Measurements from ENCODE around the gene PARP11.

The PARP11 gene

DNA sequence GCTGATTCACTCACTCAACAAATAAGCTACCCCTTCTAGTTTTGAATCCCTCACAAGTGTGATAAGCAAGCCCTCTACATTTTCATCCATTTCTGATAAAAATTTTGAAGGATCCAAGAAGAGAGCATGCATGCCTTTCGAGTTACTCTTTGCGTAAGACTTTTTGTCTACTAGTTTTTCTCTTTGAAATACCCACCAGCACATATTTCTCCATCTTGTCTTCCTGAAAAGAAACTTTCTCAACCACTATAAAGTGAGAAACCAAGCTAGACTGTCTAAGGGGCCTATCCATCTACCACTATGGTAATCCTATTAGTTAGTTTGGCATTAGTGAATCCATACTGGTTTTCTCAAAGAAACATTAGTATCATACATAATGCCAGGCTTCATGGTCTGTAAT lies 56.9 kb downstream of the PARP11 start:
- no peak for DNase-seq

DNA sequence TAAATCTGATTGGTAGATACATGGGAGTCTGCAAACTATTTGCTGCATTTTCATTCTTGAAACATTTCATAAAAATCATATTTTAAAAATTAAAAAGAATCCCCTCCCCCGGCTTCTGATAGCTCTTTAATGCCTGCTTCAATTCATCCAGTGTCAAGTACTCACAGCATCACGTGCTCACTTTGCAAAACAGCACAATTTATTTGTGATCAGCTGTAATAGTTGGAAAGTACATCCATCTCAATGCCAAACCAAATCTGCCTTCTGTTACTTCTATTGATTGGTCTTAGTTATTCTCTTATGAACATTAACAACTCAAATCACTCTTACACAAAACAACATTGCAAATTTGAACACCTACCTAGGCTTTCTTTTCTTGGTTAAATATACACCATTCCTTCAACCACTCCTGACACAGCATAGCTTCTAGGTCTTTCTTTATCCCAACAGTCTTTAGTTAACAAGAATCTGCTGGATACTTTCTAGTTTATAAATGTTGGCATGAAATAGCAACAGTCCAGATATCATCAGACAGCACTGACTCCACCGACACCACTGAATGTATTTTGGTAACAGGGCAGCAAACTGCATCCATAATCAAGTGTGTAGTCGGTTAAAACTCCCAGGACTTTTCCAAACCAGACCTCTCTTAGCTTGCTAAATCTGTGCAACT lies 58.0 kb downstream of the PARP11 start:
- DNase-seq: no peak

DNA sequence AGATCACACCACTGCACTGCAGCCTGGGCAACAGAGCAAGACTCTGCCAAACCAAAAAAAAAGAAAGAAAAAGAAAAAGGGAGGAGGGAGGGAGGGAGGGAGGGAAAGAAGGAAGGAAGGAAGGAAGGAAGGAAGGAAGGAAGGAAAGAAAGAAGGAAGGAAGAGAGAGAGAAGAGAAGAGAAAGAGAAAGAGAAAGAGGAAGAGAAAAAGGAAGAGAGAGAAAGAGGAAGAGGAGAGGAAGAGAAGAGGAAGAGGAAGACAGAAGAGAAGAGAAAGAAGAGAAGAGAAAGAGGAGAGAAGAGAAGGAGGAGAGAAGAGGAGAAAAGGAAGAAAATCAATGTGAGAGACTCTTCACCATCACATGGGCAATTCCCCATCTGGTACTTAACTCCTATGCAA lies 62.7 kb downstream of the PARP11 start:
- DNase-seq: no peak

DNA sequence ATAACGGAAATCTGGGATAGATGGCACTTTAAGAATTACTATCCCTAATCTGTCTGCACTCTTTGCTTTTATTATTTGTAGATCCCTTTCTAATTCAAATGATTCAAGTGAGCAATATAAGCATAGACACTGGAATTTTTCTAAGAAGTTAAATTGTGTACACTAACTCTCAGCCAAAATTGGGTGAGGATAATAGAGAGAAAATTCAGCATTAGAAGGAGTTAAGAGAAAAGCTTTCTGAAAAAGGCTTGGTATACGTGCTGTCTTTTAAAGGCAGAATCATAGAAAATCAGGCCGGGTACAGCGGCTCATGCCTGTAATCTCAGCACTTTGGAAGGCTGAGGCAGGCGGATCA lies 63.2 kb downstream of the PARP11 start:
- no peak for DNase-seq

DNA sequence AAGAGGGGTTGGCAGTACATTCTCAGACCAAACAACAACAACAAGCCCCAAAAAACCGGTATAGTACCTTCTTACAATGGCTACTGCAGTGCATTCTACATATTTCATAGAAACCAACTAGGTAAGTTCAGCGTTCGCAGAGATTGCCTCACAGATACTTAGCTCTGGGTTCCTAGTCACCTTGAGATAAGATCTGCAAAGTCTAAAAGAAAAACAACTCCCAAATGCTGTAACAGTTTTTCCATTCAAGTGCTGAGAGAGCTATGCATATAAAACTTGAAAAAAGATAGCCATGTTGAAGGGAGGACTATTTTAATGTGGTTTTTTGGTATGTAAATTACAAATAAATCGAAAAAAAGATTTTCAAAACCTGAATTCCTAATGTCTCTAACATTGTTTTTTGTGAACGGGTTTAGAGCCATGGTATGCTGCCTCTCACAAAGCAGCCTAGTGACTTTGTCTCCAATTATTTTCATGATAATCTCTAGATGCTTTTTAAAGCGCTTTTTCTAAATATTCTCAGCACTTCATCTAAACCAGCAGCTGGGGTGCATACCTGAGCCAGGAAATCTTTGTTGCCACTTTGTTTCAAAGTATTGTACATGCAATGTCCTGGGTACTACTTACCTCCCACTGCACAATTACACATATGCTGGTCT lies 63.7 kb downstream of the PARP11 start:
- no peak for DNase-seq

DNA sequence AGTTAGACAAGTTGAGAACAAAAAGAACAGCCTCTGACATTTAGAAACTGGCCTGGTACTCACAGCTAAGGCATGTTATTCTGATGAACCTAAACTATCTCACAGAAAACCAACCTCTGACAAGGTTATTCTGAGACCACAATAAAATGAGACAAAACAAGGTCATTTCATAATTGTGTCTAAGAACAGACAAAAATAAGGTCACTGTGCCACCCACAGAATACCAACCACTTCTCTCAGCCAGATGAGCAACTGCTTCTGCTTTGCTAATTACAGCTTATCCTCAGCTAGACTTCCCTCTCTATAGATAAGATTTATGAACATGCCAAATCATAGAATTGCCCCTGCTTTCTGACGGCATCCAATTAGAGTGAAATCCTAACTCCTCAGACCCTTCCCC lies 68.1 kb downstream of the PARP11 start:
- peak; percentile 57 for DNase-seq

DNA sequence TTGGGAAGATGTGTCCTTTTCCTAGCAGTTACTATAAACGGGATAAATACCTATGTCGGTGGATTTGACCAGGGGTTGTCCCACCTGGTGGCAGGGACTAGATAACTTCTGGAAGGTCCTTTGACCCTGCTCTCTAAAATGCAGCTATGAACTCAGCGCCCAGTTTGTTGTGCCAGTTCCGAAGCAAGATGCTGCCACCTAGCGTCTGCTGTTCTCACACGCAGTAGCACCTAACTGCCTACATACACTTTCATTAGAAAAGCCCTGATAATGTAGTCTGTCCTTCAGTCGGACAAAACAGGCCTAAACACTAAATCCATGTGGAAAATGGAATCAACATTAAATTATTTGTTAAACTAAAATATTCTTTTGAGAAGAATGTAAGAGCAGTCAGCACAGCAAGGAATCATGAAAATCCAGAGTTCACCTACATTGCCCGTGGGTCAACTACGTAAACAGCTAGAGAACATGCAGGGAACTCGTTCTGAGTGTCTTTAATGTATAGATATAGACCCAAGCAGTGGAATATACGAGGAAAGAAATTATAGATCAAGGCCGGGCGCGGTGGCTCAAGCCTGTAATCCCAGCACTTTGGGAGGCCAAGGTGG lies 69.2 kb downstream of the PARP11 start:
- peak; percentile 65 for DNase-seq

DNA sequence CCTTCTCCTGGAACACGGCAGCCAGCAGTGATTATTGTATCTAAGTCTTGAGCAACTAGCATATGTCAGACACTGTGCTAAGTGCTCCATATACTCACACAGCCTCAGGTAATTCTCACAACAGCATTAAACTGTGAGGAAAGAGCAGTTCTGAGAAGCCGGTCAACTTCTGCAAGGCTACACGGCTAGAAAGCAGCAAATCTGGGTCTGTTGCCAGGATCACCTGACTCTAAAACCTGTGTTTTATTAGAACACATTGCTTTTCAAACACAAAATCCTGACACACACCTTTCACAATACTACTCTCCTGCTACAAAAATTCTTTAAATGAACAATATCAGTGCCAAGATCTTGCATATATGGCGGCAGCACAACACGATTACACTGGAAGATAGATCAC lies 70.5 kb downstream of the PARP11 start:
- no peak for DNase-seq

DNA sequence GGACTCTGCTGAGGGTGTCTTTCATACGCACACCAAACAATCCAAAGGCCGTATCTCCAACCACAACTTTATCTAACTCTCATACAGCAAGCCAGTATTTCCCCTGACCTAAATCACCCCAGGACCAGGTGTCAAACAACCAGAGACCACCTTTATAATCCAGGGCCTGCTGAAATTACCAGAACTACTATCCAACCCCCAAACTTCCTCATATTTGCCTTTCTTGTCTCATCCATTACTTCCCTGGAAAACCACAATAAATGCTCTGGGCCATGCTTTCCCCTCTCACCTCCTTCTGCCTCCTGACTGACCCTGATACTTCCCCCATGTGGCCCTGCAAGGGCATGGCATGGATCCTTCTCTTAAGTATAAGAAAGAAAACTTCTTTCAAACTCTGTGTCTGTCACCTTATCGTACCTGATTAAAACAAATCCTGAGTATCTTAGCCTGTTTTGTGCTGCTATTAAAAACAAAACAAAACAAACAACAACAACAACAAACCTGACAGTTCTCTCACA lies 75.6 kb downstream of the PARP11 start:
- DNase-seq: no peak

DNA sequence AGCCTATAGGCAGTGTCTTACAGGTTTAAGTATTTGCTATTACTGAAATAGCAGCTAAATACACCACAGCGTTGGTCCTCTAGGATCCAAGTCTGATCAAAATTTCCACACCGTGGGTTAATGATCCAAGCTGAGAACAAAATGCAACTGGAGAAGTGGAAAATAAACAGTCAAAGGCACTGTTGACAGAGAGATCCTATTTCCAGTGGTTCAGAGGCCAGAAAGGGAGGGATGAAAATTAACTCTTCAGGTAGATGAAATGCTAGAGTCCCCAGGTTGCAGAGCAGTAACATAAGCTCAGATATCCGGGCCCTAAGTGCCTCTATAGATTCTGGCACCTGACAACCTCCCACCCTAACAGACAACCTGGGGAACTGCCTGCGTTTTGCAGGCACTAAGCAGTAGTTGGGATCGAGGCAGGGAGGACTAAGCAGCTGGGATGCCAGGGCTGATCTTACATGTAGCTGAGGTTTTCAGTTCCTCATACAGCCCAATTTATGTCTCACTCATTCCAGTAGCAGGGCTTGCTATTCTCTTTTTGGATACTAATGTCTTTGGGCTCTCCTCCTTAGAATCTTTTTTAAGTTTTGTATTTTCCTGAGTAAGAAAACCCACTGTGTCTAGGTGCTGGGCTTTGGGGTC lies 77.6 kb downstream of the PARP11 start:
- DNase-seq: peak; percentile 53

DNA sequence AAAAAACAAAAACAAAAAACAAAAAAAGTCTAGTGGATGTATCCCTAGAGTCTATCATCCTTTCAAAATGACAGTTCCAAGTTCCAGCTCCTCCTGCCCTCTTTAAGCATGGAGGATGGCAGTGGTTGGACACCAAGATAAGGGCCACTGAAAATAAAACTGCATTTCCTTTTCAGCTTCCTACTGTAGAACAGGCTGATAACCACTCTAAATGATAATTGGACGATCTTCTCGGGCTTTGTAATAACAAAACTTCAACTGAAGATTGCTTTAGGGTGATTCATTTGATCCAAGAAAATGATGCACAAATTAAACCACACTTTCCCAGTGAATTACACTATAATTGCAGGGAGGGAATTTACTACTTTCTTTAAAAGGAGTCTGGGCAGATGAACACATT lies 78.1 kb downstream of the PARP11 start:
- no peak for DNase-seq

DNA sequence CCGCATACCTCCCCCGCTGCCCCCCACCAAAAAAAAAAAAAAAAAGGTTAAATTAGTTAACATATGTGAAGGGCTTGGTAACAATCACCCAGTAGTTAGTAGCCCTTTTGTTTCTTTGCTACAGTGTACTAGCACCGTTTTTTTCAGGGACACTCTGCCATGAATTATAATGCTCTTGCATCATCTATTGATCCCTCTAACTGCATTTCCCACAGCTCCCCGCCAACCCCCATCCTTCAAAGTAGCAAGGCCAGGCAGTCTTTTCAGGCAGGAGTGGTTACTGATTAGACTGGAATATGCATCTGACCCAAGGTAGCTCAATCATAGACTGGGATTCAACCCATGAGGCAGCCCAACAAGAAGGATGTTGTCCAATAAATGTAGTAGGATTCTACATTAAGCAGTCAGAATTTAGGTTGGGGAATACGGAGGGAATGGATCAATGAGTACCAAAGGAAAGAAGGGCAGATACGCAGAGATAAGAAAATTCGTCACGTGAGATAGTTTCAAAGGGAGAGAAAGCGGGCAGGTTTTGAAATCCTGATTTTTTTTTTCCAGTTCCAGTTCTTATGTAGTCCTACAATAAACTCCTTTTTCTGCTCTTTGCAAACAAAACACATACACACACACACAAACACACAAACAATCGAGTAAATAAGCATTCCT lies 80.4 kb downstream of the PARP11 start:
- no peak for DNase-seq

DNA sequence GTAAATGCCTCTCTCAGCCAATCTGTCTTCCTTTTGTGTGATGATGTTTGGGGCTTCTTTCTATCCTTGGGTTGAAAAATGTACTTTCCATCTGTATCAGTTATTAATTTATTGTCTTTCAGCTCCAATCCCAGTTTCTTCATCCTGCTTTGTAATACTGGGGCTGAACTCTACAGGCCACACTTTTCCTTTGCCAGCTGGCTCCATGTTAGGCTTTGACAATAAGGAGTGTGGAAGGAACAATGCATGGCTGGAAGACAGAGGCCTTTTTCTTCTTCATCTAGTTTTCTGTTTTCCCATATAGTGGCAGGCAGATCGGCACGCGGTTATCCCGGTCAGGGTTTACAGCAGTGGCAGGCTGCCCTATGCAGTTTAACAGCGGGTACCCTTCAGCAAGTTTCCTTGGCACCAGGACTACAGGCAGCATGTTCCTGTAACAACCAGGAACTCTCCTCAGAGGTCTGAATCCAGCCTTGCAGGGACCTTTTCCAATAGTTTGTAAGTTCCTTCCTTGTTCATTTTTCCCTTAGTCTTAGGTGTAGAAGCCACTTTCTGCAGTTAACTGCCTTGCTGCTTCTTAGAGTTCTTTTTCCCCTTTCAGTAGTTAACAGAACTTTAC lies 81.8 kb downstream of the PARP11 start:
- no peak for DNase-seq

DNA sequence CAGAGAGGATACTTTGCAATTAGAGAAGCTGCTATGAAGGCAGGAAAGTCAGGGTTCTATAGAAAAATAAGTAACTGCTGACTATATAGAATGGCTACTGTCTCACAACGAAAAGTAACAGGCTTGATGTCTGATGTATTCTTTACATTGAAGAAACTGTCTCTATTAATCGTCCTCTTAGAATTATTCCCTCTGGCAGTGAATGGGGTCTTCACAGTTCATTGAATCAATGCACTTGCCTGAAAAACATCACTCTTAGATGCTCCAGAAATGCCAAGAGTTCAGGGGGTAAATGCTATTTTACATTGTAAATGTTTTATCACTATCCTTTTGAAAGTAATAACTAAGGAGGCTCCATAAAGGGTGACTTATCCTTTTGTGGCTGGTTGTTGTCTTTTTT lies 82.6 kb downstream of the PARP11 start:
- no peak for DNase-seq

DNA sequence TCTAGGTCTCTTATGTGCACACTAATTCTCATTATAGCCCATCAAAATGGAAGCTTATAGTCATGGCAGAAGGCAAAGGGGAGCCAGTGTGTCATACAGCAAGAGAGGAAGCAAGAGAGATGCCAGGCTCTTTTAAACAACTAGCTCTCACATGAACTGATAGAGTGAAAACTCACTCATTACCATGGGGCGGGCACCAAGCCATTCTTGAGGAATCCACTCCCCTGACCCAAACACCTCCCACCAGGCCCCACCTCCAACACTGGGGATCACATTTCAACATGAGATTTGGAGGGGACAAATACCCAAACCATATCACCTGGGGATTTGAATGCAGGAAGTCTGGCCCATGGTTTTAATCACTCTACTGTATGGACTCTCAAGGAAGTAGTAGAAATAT lies 83.4 kb downstream of the PARP11 start:
- DNase-seq: no peak

DNA sequence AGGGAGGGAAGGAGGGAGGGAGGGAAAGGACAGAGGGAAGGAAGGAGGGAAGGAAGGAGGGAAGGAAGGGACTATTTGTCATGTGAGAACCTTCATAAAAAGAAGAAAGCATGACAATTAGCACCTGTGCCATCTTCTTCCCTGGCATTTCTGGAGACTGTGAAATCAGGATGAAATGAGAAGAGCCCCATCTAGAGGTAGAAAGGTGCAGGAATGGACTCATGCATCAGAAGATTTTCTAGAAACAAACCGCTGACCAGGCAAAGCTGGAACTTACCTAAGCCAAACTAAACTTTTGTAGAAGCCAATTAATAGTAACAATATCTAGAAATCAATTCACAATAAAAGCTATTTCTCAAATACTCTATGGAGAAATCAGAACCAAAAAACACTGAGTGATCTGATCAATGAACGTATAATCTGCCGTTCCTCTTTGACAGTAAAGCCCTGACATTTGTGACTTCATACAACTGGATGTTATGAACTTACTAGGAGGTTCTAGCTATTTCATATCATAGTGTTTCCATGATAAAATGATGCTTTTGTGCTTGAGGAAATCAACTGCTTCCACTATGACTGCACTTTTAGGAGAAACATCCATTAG lies 95.9 kb downstream of the PARP11 start:
- peak; percentile 15 for DNase-seq

DNA sequence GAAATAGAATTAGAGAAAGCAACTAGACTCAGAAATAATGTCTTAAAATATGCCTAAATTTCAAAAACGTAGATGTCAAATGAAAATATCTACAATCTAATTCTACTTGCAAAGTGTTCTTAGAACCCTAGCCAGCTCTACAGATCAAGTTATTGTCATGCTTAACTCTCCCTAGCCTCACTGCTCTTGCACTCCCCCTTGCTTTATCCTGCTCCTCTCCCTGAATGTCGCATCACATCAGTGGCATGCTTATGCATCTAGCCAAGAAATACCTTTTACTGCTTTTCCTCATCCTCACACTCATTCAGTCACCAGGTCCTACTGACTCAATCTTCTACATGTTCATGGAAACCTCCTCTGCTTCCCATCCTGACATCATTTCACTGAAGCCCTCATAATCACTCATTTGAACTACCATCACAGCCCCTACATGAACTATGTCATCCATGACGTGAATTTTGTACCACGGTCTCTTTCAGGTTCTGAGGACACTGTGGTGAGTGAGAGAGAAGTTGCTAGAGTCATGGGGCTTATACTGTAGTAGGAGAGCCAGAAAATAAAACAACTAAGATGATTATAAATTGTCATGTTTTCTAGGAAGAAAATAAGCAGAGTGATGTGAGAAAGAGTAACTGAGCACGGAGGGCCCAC lies 97.7 kb downstream of the PARP11 start:
- DNase-seq: no peak

DNA sequence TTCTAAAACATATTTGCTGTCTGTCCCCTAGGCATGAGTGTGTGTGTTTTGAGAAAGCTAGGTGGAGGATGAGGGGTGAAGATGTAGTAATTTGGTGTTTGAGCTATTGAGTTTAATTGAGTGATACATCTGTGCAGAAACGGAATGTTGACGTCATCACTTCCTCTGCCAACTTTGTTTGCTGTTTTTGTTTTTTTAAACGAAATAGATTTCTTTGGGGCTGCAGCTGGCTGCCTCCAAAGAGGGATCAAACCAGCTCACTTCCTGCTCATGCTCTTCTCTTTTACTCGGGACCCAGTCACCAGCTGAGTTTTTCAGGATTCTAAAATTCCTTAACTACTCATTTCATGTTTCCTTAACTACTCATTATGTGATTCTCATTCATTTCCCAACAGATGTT lies 100.8 kb downstream of the PARP11 start:
- no peak for DNase-seq

DNA sequence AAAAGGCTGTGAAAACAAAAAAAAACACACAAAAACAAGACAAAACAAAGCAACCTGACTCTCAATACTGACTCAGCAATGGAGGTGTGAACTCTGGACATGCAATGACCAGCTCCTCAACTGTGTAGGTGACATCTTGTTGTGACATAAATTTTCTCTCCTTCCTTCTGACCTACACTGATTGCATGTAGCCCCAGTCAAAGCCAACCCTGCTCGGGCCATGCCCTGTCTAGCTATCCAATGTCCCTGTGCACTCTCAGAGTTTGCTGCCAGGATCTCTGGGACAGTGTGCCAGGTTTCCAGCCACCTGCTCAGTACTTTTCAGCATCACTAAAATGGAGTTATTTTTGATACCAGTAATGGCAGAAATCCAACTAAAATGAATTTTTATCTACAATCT lies 101.3 kb downstream of the PARP11 start:
- DNase-seq: no peak

DNA sequence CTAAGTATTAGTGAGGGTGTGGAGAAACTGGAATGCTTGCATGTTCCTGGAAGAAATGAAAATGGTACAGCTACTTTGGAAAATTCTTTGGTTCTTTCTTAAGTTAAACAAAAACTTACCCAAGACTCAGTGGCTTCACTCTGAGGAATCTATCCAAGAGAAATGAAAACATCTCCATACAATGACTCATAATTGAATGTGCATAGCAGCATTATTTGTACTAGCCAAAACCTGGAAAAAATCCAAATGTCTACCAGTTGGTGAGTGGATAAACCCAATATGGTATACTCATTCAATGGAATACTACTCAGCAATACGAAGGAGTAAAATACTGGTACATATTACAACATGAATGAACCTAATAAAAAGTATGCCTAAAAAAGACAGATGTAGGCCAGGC lies 102.3 kb downstream of the PARP11 start:
- no peak for DNase-seq

DNA sequence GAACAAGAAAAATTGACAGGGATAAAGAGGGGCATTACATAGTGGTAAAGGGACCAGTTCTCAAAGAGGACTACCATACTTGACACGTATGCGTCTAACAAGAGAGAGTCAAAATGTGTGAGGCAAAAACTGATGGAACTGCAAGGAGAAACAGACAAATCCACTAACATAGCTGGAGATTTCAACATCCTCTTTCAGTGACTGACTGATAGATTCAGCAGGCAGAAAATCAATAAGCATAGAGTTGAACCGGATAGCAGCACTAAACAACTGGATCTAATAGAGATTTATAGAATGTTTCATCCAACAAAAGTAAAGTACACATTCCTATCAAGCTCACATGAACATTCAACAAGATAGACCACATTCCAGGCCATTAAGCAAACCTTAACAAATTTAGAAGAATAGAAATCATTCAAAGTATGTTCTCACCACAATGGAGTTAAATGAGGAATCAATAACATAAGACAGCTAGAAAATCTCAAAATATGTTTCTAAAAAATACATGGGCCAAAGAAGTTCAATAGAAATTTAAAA lies 104.2 kb downstream of the PARP11 start:
- DNase-seq: no peak
